Thoracic aorta (tissue), 2 donors: Measurements from ENCODE around the gene DPYD. TPM values are rescaled to one million over a fixed set of nuclear protein-coding genes. Genes with fewer than 3 reads are reported as not detected.
A peak's percentile ranks its signal among the peaks of the same experiment; 100 is the strongest.

Experiments used
- ATAC-seq: fragments of 150-250 bp; one replicate; pipeline ENCODE4 v1.8.0; 2017; ENCODE audit warnings: low read depth; ENCODE audit not compliant: insufficient number of reproducible peaks, low FRiP score
- DNase-seq: peaks from one replicate; pipeline ENCODE4 v3.0.0-alpha.2; 2020; ENCODE audit warnings: low spot score
- H3K27ac ChIP-seq, 2 donors: fragments of 200-600 bp; sonication (generic); 1 replicate in 1 of 2; 2 replicates in 1 of 2; pipeline ENCODE4 v1.5.1; 2016; ENCODE audit warnings: mild to moderate bottlenecking in 2 of 2, moderate library complexity in 2 of 2
- H3K27me3 ChIP-seq: fragments of 200-600 bp; sonication (generic); replicated peaks from 2 replicates; pipeline ENCODE4 v1.6.0; 2016; ENCODE audit warnings: mild to moderate bottlenecking; ENCODE audit not compliant: insufficient read depth
- H3K36me3 ChIP-seq: fragments of 200-600 bp; sonication (generic); one replicate; pipeline ENCODE4 v1.5.1; 2016
- H3K4me1 ChIP-seq, 2 donors: fragments of 200-600 bp; sonication (generic); 1 replicate in 1 of 2; 2 replicates in 1 of 2; pipeline versions ENCODE4 v1.5.1 to v1.6.0; 2016; ENCODE audit warnings: low read depth in 2 of 2, mild to moderate bottlenecking in 1 of 2; ENCODE audit not compliant: control insufficient read depth in 1 of 2
- H3K4me3 ChIP-seq: fragments of 200-600 bp; sonication (generic); 2 replicates; pipeline ENCODE4 v1.5.1; 2016; ENCODE audit warnings: mild to moderate bottlenecking
- H3K9me3 ChIP-seq: fragments of 200-600 bp; sonication (generic); 2 replicates; pipeline ENCODE4 v1.5.1; 2016
- total RNA-seq, 2 donors: library from RNA; depleted of rRNA; stranded (reverse); fragments of >200 nt; gene quantifications; one replicate each; pipeline versions ENCODE4 v1.1.0 to v1.2.3, GENCODE V29; 2016
- TF ChIP-seq, protein P1 (sequence below): fragments of 200-600 bp; sonication (generic); IDR thresholded peaks from one replicate; pipeline ENCODE4 v1.5.1; 2019; ENCODE audit warnings: antibody characterized with exemption

DPYD gene
- total RNA-seq, 2 donors from 2014 or later: 29.1 to 44.2 TPM

DNA sequence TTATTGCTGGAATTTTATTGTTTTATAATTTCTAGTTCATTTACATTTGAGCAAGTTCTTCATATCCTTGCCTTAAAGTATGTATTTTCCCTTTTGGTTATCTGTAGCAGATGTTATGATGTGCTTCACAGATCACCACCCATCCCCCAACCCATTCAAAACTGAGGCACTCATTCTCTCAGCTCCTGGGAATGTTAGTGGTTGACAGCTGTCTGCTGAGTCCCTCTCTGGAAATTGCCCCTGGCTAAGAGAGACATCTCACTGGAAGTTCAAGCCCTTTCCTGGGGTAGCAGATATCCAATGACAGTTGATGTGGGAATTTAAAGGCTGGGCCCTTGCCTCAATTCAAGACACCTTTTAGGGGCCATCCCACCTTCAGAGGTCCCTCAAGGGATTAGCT, 4.3 kb upstream of the DPYD start:
- no peak overlapping the region for H3K27ac ChIP-seq
- H3K4me1 ChIP-seq: no peaks in the 10 kb centered on the region
- no peak overlapping the region for H3K4me3 ChIP-seq
- no peak for ATAC-seq
- TF ChIP-seq, protein P1, sequence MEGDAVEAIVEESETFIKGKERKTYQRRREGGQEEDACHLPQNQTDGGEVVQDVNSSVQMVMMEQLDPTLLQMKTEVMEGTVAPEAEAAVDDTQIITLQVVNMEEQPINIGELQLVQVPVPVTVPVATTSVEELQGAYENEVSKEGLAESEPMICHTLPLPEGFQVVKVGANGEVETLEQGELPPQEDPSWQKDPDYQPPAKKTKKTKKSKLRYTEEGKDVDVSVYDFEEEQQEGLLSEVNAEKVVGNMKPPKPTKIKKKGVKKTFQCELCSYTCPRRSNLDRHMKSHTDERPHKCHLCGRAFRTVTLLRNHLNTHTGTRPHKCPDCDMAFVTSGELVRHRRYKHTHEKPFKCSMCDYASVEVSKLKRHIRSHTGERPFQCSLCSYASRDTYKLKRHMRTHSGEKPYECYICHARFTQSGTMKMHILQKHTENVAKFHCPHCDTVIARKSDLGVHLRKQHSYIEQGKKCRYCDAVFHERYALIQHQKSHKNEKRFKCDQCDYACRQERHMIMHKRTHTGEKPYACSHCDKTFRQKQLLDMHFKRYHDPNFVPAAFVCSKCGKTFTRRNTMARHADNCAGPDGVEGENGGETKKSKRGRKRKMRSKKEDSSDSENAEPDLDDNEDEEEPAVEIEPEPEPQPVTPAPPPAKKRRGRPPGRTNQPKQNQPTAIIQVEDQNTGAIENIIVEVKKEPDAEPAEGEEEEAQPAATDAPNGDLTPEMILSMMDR: no peak
- H3K9me3 ChIP-seq: no peaks in the 10 kb centered on the region
- no peaks in the 10 kb centered on the region for H3K27me3 ChIP-seq
- H3K36me3 ChIP-seq: no peaks in the 10 kb centered on the region
- no peak for DNase-seq

DNA sequence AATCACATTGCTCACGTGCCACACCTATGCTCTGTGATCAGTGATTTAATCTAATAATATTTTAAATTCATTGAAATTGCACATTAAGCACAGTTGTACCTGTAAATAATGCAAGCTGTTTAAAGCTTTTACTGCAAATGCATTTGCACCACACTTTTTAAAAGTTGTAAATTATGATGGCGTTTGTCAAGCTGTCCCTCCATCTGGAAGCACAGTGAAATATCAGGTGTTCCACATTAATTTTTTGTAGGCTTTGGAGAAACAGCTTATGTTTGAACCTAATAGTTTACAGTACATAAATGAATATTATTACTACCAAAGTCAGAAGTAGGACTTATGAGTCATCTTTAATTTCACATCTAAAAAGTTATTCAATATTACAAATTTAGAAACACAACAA, 3.0 kb upstream of the DPYD start:
- Histone ChIP-seq H3K36me3 (no peaks in the 10 kb centered on the region), H3K4me3 (no peak overlapping the region), H3K4me1 (peaks cover 6 to 11% of the 10 kb centered on the region in 2 donors), H3K9me3 (no peaks in the 10 kb centered on the region), H3K27me3 (no peaks in the 10 kb centered on the region), H3K27ac (no peak overlapping the region)
- no peak for ATAC-seq
- TF ChIP-seq, protein P1: no peak
- no peak for DNase-seq

DNA sequence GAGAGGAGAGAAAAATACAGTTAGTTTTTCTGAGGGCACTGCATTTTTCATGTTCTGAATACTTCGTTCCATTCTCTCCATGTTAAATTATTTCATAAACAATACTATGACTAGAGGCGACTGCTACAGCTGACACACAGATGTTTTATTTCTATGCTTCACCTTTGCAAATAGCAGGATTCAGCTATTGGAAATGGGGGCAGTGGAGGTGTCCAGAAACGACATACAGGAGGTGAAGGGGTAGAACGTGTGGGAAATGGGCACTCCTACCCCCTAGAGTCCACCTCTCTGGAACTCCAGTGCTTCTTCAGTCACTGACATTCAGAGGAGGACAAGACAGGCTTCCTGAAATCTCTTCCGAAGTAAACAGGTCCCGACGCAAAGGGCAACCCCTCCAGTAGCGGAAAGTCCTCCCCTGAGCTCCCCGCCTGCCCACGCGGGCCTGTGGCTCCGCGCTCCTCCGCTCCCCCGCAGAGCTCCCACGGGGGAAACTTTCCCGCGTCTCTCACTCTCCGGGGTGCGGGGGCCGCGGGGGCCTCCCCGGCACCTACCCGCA, 480 bp downstream of the DPYD start:
- ATAC-seq: peak; percentile 10
- H3K4me1 ChIP-seq: peaks cover 10 to 19% of the 10 kb centered on the region in 2 donors
- TF ChIP-seq, protein P1: no peak

DNA sequence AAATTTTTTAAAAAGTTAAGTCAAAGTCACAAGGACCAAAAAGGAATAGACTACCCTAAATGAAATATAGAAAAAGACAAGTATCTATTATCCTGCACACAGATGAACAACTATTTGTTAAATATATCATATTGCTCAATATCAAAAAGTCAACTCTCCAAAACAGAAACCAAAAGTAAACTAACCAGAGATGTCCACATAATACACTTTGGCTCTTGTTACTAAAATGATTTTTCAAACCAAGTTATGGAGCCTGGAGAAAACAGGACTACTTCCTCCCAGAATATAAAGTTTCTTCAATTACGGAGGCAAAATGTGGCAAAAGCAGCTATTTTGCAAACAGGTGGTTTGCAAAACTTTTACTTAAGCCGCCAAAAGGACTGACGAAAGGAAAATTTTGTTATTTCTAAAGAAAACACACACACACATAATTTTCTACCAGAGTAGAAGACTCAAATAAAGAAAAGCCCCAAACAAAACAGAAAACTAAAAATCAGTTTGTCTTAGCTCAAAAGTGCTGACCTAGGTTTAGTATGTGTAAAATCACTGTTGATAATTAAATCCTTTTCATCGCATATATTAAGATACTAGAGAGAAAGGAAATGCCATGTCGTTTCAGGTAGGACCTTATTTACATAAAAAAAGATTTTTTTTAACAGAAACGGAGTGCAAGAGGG, 1.1 kb downstream of the DPYD start:
- TF ChIP-seq, protein P1: no peak
- H3K27ac ChIP-seq: peak overlapping the region in 1 of 2 donors; percentile 84
- peaks cover 10 to 19% of the 10 kb centered on the region in 2 donors for H3K4me1 ChIP-seq
- no peaks in the 10 kb centered on the region for H3K27me3 ChIP-seq
- ATAC-seq: no peak
- peak overlapping the region; percentile 94 for H3K4me3 ChIP-seq
- H3K9me3 ChIP-seq: no peaks in the 10 kb centered on the region
- H3K36me3 ChIP-seq: no peaks in the 10 kb centered on the region
- DNase-seq: no peak

More for the DNA sequence above, 480 bp downstream of the DPYD start:
- Histone ChIP-seq H3K27me3 (no peaks in the 10 kb centered on the region), H3K36me3 (no peaks in the 10 kb centered on the region), H3K4me3 (peak overlapping the region; percentile 94), H3K27ac (peak overlapping the region; percentile 65 to 84), H3K9me3 (no peaks in the 10 kb centered on the region)
- DNase-seq: no peak

DNA sequence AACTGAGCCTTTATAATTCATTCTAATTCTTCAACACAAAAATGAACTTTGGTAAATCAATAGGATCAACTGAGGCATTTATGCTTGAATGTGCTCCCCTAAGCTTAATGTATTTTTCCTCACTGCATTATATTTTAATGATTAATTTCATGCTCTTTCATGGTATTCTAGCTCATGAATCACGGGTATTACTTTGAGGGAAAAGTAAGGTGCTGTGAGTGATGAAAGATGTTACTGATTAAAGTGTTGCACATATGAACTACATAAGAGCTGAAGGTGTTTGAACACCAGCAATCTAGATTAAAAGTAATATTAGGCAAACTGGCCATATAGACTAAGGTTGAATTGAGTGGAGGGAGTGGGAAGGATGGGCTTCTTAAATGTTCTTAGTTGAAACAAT, 1.9 kb downstream of the DPYD start:
- peaks cover 10 to 19% of the 10 kb centered on the region in 2 donors for H3K4me1 ChIP-seq
- no peak for DNase-seq
- ATAC-seq: no peak
- TF ChIP-seq, protein P1: no peak
- H3K27me3 ChIP-seq: no peaks in the 10 kb centered on the region
- H3K4me3 ChIP-seq: peak overlapping the region; percentile 94
- H3K9me3 ChIP-seq: no peaks in the 10 kb centered on the region
- no peak overlapping the region for H3K27ac ChIP-seq
- H3K36me3 ChIP-seq: no peaks in the 10 kb centered on the region
